Endothelial cell of umbilical vein (primary cell): Measurements from ENCODE around the gene CNN1. TPM values are rescaled to one million over a fixed set of nuclear protein-coding genes. Genes with fewer than 3 reads are reported as not detected.

Experiments
- BruUV-seq: library from RNA; stranded (reverse); fragments of 400-500 nt; replicated peaks from 2 replicates; lab custom pipeline; 2021; lab: Mats Ljungman, UMichigan
- CTCF ChIA-PET: fragments of 300-600, 350-600 bp; sonication (Branson Sonifier 250); formaldehyde crosslinking; loops from one replicate; lab custom pipeline; 2021; ENCODE audit warnings: antibody characterized with exemption, inconsistent platforms; lab: Charles Lee
- POLR2A ChIA-PET: fragments of 300-600, 350-600 bp; sonication (Branson Sonifier 250); formaldehyde crosslinking; loops from one replicate; lab custom pipeline; 2021; ENCODE audit warnings: antibody characterized with exemption, inconsistent platforms; lab: Charles Lee
- DNase-seq: peaks from one replicate; pipeline ENCODE4 v3.0.0-alpha.2; 2011; ENCODE audit warnings: low read depth, low spot score
- FAIRE-seq: peaks from 2 replicates; lab custom pipeline; 2011; peaks lifted over from hg19 to GRCh38; lab: Jason Lieb, UNC
- H2AFZ ChIP-seq: 2 replicates; pipeline ENCODE4 v1.6.0; 2012; ENCODE audit warnings: low read depth, low read length, control low read depth, inconsistent platforms
- H3K27ac ChIP-seq: 2 replicates; pipeline ENCODE4 v1.5.1; 2011; ENCODE audit warnings: low read depth, mild to moderate bottlenecking, control low read depth, low read length, moderate library complexity; ENCODE audit not compliant: insufficient read depth
- H3K27me3 ChIP-seq, 2 experiments: 2 replicates each; pipeline versions ENCODE4 v1.6.0 to v1.6.1; 2011; ENCODE audit warnings: low read length in 2 of 2, mixed read lengths in 1 of 2; ENCODE audit not compliant: control insufficient read depth in 2 of 2, insufficient read depth in 2 of 2
- H3K36me3 ChIP-seq, 2 experiments: 2 replicates in 1 of 2; 3 replicates in 1 of 2; pipeline ENCODE4 v1.5.1; 2011; ENCODE audit warnings: low read length in 2 of 2, mild to moderate bottlenecking in 1 of 2, moderate library complexity in 1 of 2; ENCODE audit not compliant: control insufficient read depth in 2 of 2, insufficient read depth in 2 of 2; ENCODE audit errors: extremely low read depth in 1 of 2
- H3K4me1 ChIP-seq: 3 replicates; pipeline ENCODE4 v1.5.1; 2011; ENCODE audit warnings: mild to moderate bottlenecking, low read length; ENCODE audit not compliant: control insufficient read depth, insufficient read depth; ENCODE audit errors: extremely low read depth
- H3K4me2 ChIP-seq: 2 replicates; pipeline ENCODE4 v1.6.1; 2011; ENCODE audit warnings: low read length, control low read depth, mixed read lengths; ENCODE audit not compliant: insufficient read depth
- H3K4me3 ChIP-seq, 3 experiments: fragments of 200-600 bp in 1 of 3; sonication (generic), shearing (Covaris generic) in 1 of 3; replicated peaks in 1 of 3; 2 replicates each; pipeline ENCODE4 v1.5.1; 2011 to 2016; ENCODE audit warnings: control low read depth in 3 of 3, low read length in 3 of 3, mild to moderate bottlenecking in 2 of 3, inconsistent platforms in 1 of 3, low read depth in 1 of 3, moderate library complexity in 1 of 3; ENCODE audit not compliant: insufficient read depth in 1 of 3
- H3K79me2 ChIP-seq: 2 replicates; pipeline ENCODE4 v1.6.0; 2012; ENCODE audit warnings: low read length, inconsistent platforms; ENCODE audit not compliant: control insufficient read depth, insufficient read depth
- H3K9ac ChIP-seq: replicated peaks from 2 replicates; pipeline ENCODE3; 2011; ENCODE audit warnings: low read length, control low read depth; ENCODE audit not compliant: insufficient read depth; ENCODE audit errors: extremely low read depth
- H3K9me1 ChIP-seq: replicated peaks from 3 replicates; pipeline ENCODE4 v1.6.0; 2011; ENCODE audit warnings: mild to moderate bottlenecking, low read length; ENCODE audit not compliant: control insufficient read depth, insufficient read depth; ENCODE audit errors: extremely low read depth
- H3K9me3 ChIP-seq: replicated peaks from 2 replicates; pipeline ENCODE4 v1.5.1; 2012; ENCODE audit warnings: low read length, inconsistent platforms; ENCODE audit not compliant: control insufficient read depth, insufficient read depth
- H4K20me1 ChIP-seq: replicated peaks from 2 replicates; pipeline ENCODE3; 2011; ENCODE audit warnings: mild to moderate bottlenecking, low read length; ENCODE audit not compliant: control insufficient read depth, insufficient read depth; ENCODE audit errors: extremely low read depth
- CTCF ChIP-seq, 2 donors: IDR thresholded peaks; 1 replicate in 1 of 2; 2 replicates in 1 of 2; pipeline ENCODE4 v1.5.1; 2011; ENCODE audit warnings: low read length in 2 of 2, mild to moderate bottlenecking in 2 of 2, moderate library complexity in 2 of 2, control low read depth in 1 of 2, inconsistent platforms in 1 of 2, low read depth in 1 of 2; ENCODE audit not compliant: insufficient read depth in 1 of 2; ENCODE audit errors: extremely low read depth in 1 of 2
- EZH2 ChIP-seq: IDR thresholded peaks from 2 replicates; pipeline ENCODE4 v1.6.1; 2012; ENCODE audit warnings: borderline replicate concordance, low read depth, mild to moderate bottlenecking, moderate library complexity, low read length, inconsistent platforms; ENCODE audit not compliant: severe bottlenecking
- FOS ChIP-seq: IDR thresholded peaks from 2 replicates; pipeline ENCODE4 v1.6.1; 2011; ENCODE audit warnings: mild to moderate bottlenecking, low read length, moderate library complexity, borderline replicate concordance; ENCODE audit not compliant: insufficient read depth
- GATA2 ChIP-seq: IDR thresholded peaks from 2 replicates; pipeline ENCODE4 v1.7.0; 2011; ENCODE audit warnings: low read depth, mild to moderate bottlenecking, moderate library complexity, mixed read lengths, low read length; ENCODE audit not compliant: insufficient read length, insufficient read depth
- JUN ChIP-seq: IDR thresholded peaks from 2 replicates; pipeline ENCODE4 v1.6.1; 2011; ENCODE audit warnings: borderline replicate concordance, low read depth; ENCODE audit not compliant: insufficient read length, insufficient read depth
- MYC ChIP-seq: IDR thresholded peaks from one replicate; pipeline ENCODE4 v1.6.1; 2011; ENCODE audit warnings: mild to moderate bottlenecking, low read depth, low read length
- POLR2A ChIP-seq: IDR thresholded peaks from 2 replicates; pipeline ENCODE4 v1.6.1; 2012; ENCODE audit warnings: low read depth, mild to moderate bottlenecking, control low read depth, low read length
- POLR2AphosphoS5 ChIP-seq: IDR thresholded peaks from 2 replicates; pipeline ENCODE4 v1.6.1; 2012; ENCODE audit warnings: low read depth, mild to moderate bottlenecking, control low read depth, low read length, moderate library complexity; ENCODE audit not compliant: insufficient read depth
- dilution Hi-C: fragments of 300-500 bp; cut with MboI; formaldehyde crosslinking; loops from one replicate; pipeline ENCODE4 v1.15.0; 2019; ENCODE audit warnings: low sequenced_read_pairs; ENCODE audit not compliant: extremely low pct_ligation_motif_present
- intact Hi-C: fragments of 100-400 bp; cut with micrococcal nuclease; formaldehyde crosslinking; loops from one replicate; pipeline ENCODE4 v1.10.0; 2022
- polyA plus RNA-seq, 4 experiments: library from polyadenylated mRNA; depleted of rRNA in 3 of 4; stranded (reverse) in 3 of 4; unstranded in 1 of 4; fragments of >200 nt; gene quantifications; 2 replicates each; pipeline versions ENCODE4 v1.2.1 to v1.2.3, GENCODE V29; 2011 to 2012; ENCODE audit warnings: missing spikeins in 1 of 4
- total RNA-seq: library from RNA; stranded (reverse); gene quantifications from 2 replicates; pipeline ENCODE4 v1.2.3, GENCODE V29; 2021
- TF ChIP-seq, protein P1 (sequence below): IDR thresholded peaks from 2 replicates; pipeline ENCODE4 v1.6.1; 2011; ENCODE audit not compliant: insufficient read depth, insufficient read length

Gene CNN1
- total and polyA plus RNA-seq, 2 donors (not counting 3 experiments of a cell fraction or from before 2014, with no cell fraction given): 0.76 TPM; not detected in 1

GRCh38 chr19:11547929-11548700 is 9.5 kb downstream of the CNN1 start:
- Histone ChIP-seq H3K9me3 (no peaks in the 10 kb centered on the region), H3K4me1 (no peaks in the 10 kb centered on the region), H3K79me2 (no peaks in the 10 kb centered on the region), H3K9me1 (no peaks in the 10 kb centered on the region), H3K27me3 (no peaks in the 10 kb centered on the region), H3K4me2 (no peak overlapping the region), H3K36me3 (peaks cover 0 to 7% of the 10 kb centered on the region in 2 experiments), H3K9ac (no peak overlapping the region), H3K27ac (no peak overlapping the region), H2AFZ (no peak overlapping the region), H4K20me1 (no peaks in the 10 kb centered on the region), H3K4me3 (no peak overlapping the region)
- TF ChIP-seq FOS (no peak), GATA2 (no peak), POLR2AphosphoS5 (no peak), JUN (no peak), POLR2A (no peak), MYC (no peak), CTCF (IDR thresholded peaks at IDR 0.05; ENCODE audit: extremely low read depth in 1 of 2, insufficient read depth in 1 of 2, low read depth in 1 of 2, low read length in 2 of 2) (no peak), EZH2 (no peak)
- TF ChIP-seq, protein P1, sequence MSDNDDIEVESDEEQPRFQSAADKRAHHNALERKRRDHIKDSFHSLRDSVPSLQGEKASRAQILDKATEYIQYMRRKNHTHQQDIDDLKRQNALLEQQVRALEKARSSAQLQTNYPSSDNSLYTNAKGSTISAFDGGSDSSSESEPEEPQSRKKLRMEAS: no peak
- DNase-seq (no peak), FAIRE-seq (no peak)
- dilution Hi-C loops (no loop called here), intact Hi-C loops (no loop called here)
- no TSS peak for BruUV-seq
- ChIA-PET CTCF (interaction anchor here (0.5 kb wide), 1 partner anchor 447 kb away, joined by 3 read pairs; no protein-coding TSS in a partner anchor), POLR2A (no interaction called here)
